HG03060 (cell line): ENCODE results near the gene ATG7.
"Not testable (repeated sequence)": the region's sequence is repeated elsewhere in the genome, so short reads cannot be mapped to it uniquely, and the experiment has no call there.

Source experiments
- ATAC-seq: cut with Tn5 transposase; IDR thresholded peaks from one replicate; pipeline ENCODE4 v1.9.1; 2021; ENCODE audit warnings: low read depth, moderate number of reproducible peaks; ENCODE audit not compliant: unreplicated experiment

The ATG7 gene

DNA sequence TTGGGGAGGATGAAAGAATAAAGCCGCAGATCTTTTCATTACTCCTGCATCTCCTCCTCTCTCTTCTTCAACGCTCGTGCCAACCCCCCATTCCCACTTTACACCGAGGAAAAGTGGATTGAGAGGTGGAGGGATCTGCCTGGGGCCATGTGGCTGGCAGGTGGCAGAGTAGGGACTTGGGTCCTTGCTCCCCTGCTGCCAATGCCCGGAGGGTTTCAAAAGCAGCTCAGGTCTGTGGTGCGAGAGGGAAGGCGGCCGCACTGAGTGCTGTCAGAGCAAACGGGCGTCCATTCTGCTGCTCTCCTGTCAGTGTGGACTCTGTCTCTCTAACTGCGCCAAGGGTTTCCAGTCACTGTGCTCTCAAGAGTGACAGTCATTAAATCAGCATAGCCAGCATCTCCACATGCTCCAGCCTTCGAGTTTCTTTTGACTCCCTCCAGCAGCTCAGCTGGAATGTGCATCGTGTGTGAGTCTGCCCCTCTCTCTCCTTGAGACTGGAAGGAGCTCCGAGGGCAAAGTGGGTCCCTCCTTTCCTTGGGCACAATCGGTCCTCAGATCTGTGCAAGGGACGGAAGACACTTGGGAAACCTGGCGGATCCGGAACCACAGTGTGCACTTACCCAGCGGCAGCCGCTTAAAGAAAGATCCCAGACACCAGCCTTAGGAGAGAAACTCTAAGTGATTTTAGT, 302.9 kb downstream of the ATG7 start:
- no peak for ATAC-seq

DNA sequence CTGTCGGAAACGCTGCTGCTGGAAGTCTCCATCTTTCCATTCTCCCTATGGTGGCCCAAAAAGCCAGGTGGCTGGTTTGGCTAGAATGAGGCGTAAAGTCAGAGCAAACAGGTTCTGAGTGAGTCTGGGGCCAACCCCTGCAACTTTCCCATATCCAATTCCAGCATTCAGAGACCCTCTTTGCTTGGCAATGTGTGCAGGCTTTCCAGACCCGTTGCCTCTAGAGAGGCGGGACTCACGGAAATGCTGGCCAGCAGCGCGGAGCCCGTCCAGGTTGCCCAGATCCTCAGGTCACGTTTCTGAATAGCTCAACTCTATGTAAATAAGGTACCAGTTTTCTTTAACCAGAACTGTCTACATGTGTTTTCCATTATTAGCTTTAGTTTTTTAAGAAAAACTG, 303.5 kb downstream of the ATG7 start:
- ATAC-seq = no peak

DNA sequence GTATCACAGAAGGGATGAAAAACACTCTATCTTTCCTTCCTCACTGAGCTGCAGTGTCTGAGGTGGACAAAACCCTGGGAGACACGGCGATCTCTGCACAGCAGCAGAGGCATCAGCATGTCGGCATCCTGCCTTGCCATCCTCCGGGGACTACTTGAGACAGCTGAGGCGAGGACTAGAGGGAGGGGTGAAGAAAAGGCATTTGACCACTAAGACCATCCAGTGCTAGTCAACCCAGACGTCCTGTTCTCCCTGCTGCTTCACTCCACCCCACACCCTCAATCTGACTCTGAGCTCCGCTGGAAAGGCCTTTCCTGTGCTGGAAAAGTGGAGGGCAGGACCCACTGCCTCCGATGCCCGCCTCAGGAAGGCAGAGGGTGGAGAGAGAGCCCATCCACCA, 304.3 kb downstream of the ATG7 start:
- ATAC-seq = no peak

- no peak for ATAC-seq
Measured at GRCh38 chr3:11578169-11578568, 306.0 kb downstream of the ATG7 start.

- no peak for ATAC-seq
Measured at GRCh38 chr3:11580645-11581044, 308.4 kb downstream of the ATG7 start.

- ATAC-seq = no peak
Measured at GRCh38 chr3:11581237-11582190, 309.3 kb downstream of the ATG7 start.

DNA sequence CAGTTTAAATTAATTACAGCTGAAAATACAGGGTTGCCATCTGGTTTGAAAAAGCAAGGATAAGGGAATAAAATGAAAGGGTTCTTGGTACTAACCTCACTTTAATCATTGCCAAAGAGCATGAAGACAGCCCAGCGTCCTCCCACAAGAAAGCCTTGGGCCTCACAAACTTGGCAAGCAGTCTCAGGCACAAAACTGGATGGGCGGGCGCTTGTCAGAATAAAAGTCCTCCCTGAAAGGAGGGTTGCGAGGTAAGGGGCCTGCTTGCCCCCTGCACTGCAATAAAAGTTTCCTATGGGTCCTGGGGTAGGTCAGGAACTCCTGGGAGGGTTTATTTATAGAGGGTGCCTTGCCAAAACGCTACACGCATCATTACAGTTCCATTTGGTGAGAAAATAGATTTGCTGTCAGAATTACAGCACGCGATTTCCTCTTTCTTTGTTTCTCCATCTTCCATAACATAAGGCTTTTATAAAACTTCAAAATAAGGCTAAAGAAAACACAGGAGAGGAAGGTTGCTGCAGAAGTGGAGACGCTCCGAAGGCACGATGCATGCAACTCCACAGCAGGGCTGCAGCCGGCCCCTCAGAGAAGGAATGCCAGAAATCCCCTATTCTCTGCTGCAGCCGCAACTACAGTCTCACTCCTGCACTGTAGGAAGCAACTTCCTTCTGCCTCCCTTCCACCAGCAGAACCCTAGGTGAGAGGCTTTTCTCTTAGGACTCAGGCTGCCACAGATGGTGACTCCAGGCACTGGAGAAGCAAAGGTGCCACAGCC, 310.2 kb downstream of the ATG7 start:
- no peak for ATAC-seq

GRCh38 chr3:11583235-11583634, 311.0 kb downstream of the ATG7 start:
- no peak for ATAC-seq

- no peak for ATAC-seq
Measured at GRCh38 chr3:11583638-11584046, 311.4 kb downstream of the ATG7 start.

DNA sequence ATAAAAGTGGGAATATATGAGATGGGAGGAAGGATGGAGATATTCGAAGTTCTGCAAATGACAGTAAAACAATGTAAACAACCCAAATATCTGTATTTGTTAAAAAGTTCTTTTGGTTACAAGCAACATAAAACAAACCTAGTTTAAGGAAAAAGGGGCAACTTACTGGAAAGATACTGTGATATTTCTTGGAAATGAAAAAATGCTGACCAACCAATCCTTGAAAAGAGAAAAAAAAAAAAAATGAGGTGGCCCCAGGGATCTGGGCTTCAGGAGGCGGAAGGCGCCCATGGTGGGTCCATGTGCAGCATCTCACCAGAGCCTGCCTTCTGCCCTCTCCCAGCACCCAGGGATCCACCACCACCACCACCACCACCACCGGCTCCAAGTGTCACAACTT, 312.4 kb downstream of the ATG7 start:
- no peak for ATAC-seq

- no peak for ATAC-seq
Measured at GRCh38 chr3:11587766-11588165, 315.6 kb downstream of the ATG7 start.

GRCh38 chr3:11588338-11588737, 316.1 kb downstream of the ATG7 start:
- no peak for ATAC-seq

DNA sequence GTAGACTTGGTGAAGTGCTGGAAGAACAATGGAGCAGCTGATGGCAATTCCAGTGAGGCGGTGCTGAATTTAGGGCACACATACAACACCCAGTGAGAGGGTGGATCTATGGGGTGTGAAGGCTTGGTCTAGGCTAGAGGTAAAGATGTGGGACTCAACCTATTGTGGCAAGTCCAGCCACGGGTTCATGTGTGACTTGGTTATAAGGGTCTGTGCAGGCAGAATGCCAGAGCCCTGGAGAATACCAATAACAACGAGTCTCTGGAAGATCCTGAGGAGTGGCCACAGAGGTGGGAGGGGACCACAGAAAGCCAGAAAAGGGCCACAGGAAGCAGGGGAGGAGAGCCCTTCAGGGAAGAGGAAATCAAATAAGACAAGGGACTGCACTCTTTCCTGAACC, 316.6 kb downstream of the ATG7 start:
- no peak for ATAC-seq

DNA sequence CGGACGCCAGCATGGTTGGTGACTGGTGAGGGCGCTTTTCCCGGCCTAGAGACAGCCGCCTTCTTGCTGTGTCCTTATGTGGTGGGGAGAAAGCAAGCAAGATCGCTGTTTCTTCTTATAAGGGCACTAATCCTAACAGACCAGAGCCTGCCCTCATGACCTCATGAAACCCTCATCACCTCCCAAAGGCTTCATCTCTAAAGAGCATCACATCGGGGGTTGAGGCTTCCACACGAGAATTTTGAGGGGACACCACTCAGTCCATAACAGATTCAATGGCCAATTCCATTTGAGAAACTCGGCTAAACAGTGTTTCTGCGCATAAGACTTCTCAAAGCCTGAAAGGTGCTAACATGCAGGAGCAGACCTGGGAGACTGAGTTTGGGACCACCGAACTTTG, 317.5 kb downstream of the ATG7 start:
- no peak for ATAC-seq

DNA sequence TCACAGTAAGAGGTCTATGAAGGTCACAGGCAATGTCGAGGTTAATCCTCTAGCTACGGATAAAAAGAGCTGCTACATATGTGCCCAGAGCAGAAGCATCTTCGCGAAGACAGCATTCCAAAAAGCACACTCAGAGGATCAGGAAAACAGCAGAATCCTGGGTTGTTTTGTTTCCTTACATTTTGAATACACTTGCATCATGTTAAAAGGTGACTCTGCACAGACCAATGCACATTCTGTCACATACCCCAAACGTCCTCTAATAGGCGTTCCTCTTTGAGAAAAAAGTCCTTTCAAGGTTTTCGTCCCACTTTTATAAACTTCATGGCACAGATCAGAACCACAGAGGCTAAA, 318.8 kb downstream of the ATG7 start:
- ATAC-seq = no peak

DNA sequence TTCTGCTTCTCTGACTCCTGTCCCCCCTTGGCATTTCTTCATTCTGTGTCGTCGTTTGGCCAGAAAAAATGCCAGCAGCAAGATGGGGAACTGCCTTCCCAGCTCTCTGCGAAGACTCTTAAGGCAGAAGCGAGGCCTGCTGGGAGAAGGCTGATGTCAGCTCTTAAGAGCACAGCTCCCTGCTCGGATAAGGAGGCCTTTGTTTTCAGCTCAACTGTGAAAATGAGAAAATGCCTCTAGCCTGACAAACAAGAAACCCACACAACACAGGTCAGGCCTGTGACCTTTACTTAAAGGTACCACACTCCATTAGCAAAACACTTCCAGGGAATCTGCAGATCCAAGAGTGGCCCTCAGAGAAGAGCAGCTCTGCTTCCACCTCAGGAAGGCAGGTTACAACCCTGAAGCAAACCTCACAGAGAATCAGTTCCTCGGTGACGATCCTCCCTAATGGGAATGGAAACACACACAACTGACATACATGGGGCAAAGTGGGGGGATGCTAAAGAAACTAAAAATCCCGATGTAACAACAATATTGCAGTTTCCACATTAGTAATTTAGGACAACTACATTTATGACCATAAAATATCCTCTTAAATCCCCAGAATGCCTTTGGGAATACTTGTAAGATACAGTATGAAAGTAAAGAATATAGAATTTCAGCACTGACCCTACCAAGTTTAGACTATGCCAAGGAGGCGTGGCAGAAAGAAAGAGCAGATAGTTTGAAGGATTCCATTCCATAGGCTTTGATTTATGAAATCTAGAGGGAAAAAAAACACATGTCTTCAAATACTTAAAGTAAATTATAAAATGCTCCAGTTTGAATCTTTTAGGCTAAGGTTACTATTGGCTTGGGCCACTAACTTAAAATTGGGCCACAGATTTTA, 319.4 kb downstream of the ATG7 start:
- no peak for ATAC-seq

- no peak for ATAC-seq
Measured at GRCh38 chr3:11592445-11593298, 320.5 kb downstream of the ATG7 start.

DNA sequence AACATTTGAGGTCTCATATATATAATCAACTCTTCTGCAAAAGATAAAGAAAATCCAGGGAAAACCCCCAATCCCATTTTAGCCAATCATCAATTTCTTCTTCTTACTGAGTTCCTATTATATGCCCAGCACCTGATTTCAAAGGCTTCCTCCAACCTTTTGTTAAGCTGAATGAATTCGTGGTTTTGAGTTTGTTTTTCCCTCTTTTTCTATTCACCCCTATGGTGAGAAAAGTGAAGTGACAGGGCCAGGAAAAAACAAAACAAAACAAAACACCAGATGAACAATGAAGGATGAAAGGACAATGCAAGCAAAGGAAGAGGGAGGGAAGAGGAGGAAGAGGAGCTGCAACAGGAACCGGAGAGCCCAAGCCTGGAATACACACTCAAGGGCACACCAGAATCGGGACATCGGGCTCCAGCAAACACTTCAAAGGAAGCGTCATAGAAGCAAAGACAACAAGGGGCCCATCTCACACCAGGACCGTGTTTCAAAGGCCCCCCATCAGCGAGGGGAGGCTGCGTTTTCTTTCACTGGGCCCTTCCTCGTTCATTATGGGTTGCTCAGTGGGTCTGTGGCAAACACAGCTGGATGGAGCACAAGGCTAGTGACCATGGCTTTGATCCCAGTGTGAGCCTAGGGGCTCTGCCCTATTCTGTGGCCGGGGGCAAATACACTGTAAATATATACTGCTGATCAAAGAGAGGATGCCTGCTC, 321.3 kb downstream of the ATG7 start:
- no peak for ATAC-seq

- ATAC-seq = not testable (repeated sequence)
Measured at GRCh38 chr3:11595024-11595423, 322.8 kb downstream of the ATG7 start.
